Panc1 (cell line): ENCODE measurements around the gene RRM1.

Experiments
- CTCF ChIP-seq: fragments of 450-650 bp; IDR thresholded peaks from 2 replicates; pipeline ENCODE4 v1.5.1; 2017; ENCODE audit warnings: mild to moderate bottlenecking
- POLR2AphosphoS5 ChIP-seq: IDR thresholded peaks from 2 replicates; pipeline ENCODE4 v1.6.1; 2012; ENCODE audit warnings: mild to moderate bottlenecking, low read depth, low read length, moderate library complexity
- REST ChIP-seq, 2 experiments: IDR thresholded peaks; 2 replicates each; pipeline ENCODE4 v1.6.1; 2011 to 2012; ENCODE audit warnings: low read depth in 2 of 2, control low read depth in 1 of 2, low read length in 1 of 2, mild to moderate bottlenecking in 1 of 2, moderate library complexity in 1 of 2; ENCODE audit not compliant: insufficient read depth in 1 of 2
- SIN3A ChIP-seq: IDR thresholded peaks from 2 replicates; pipeline ENCODE4 v1.6.1; 2012; ENCODE audit warnings: low read depth, mild to moderate bottlenecking, low read length, moderate library complexity, borderline replicate concordance; ENCODE audit not compliant: insufficient read depth

GRCh38 chr11:4184163-4184916, 89.7 kb downstream of the RRM1 start:
- no peak for TF ChIP-seq CTCF
- no peak for TF ChIP-seq POLR2AphosphoS5
- no peak for TF ChIP-seq SIN3A
- TF ChIP-seq REST (IDR thresholded peaks at IDR 0.05; ENCODE audit: insufficient read depth in 1 of 2, low read depth in 2 of 2, low read length in 1 of 2) = no peak
